Naive thymus-derived CD8-positive, alpha-beta T cell (primary cell): ENCODE results near the gene HNRNPH2. TPM values are rescaled to one million over a fixed set of nuclear protein-coding genes. Genes with fewer than 3 reads are reported as not detected.
A peak's percentile ranks its signal among the peaks of the same experiment; 100 is the strongest.

ENCODE experiments used
- ATAC-seq, 2 donors: fragments of 150-1000 bp; cut with Tn5 transposase in 1 of 2; sonication (Bioruptor Pico), chemical (Tn5 transposase) in 1 of 2; 1 replicate in 1 of 2; 2 replicates in 1 of 2; pipeline ENCODE4 v1.10.0; 2021; ENCODE audit warnings: mild to moderate bottlenecking in 2 of 2, moderate library complexity in 2 of 2
- POLR2A ChIA-PET: fragments of 350-600 bp; sonication (Branson Sonifier 250); formaldehyde crosslinking; loops from one replicate; lab custom pipeline; 2021; ENCODE audit warnings: antibody characterized with exemption; lab: Charles Lee
- DNase-seq, 10 donors: peaks; one replicate each; pipeline versions ENCODE4 v3.0.0 to v3.0.0-alpha.2; 2020 to 2022
- H3K27ac Mint-ChIP-seq, 10 donors: one replicate each; pipeline ENCODE4 v1.8.0; 2020 to 2022; ENCODE audit warnings: mild to moderate bottlenecking in 10 of 10, mixed read lengths in 10 of 10, moderate library complexity in 4 of 10, inconsistent platforms in 1 of 10
- H3K27me3 Mint-ChIP-seq, 5 donors: one replicate each; pipeline ENCODE4 v1.8.0; 2021 to 2022; ENCODE audit warnings: mixed read lengths in 5 of 5
- H3K36me3 Mint-ChIP-seq, 3 donors: one replicate each; pipeline ENCODE4 v1.8.0; 2020 to 2022; ENCODE audit warnings: mixed read lengths in 3 of 3, mild to moderate bottlenecking in 2 of 3, inconsistent platforms in 1 of 3
- H3K4me1 Mint-ChIP-seq, 4 donors: one replicate each; pipeline ENCODE4 v1.8.0; 2021 to 2022; ENCODE audit warnings: mixed read lengths in 4 of 4
- H3K4me3 Mint-ChIP-seq, 10 donors: one replicate each; pipeline ENCODE4 v1.8.0; 2020 to 2022; ENCODE audit warnings: mild to moderate bottlenecking in 10 of 10, mixed read lengths in 10 of 10, moderate library complexity in 6 of 10, inconsistent platforms in 1 of 10
- H3K9me3 Mint-ChIP-seq, 9 donors: one replicate each; pipeline ENCODE4 v1.8.0; 2020 to 2022; ENCODE audit warnings: mixed read lengths in 9 of 9, mild to moderate bottlenecking in 3 of 9, inconsistent platforms in 1 of 9, moderate library complexity in 1 of 9
- polyA plus RNA-seq, 3 donors: library from polyadenylated mRNA; unstranded; fragments of 300-500 nt; fragmentation: Illumina TruSeq; gene quantifications; one replicate each; pipeline ENCODE4 v1.2.3, GENCODE V29; 2021
- total RNA-seq, 8 experiments: library from RNA in 2 of 8; stranded (reverse) in 2 of 8; gene quantifications; one replicate each; pipeline ENCODE4 v1.2.3 and lab custom pipeline; 2021 to 2026

HNRNPH2 gene
- total and polyA plus RNA-seq, 5 experiments from 2014 or later: 47.7 to 99.6 (median 75.2) TPM

- POLR2A ChIA-PET: no interaction called here
- H3K27ac Mint-ChIP-seq: peak overlapping the region in 1 of 10 donors; percentile 66
- peak overlapping the region in 1 of 10 donors; percentile 80 for H3K4me3 Mint-ChIP-seq
- no peaks in the 10 kb centered on the region for H3K36me3 Mint-ChIP-seq
- no peaks in the 10 kb centered on the region for H3K27me3 Mint-ChIP-seq
- H3K9me3 Mint-ChIP-seq: no peaks in the 10 kb centered on the region
- ATAC-seq (no peak), DNase-seq (no peak)
- peaks cover 0 to 10% (median 0%) of the 10 kb centered on the region in 4 donors for H3K4me1 Mint-ChIP-seq
Measured at GRCh38 chrX:101385026-101385684, 22.9 kb upstream of the HNRNPH2 start.

- DNase-seq (peak in 1 of 10 donors; percentile 2), ATAC-seq (no peak)
- POLR2A ChIA-PET: no interaction called here
- H3K9me3 Mint-ChIP-seq: no peaks in the 10 kb centered on the region
- H3K27me3 Mint-ChIP-seq: no peaks in the 10 kb centered on the region
- no peaks in the 10 kb centered on the region for H3K36me3 Mint-ChIP-seq
- H3K27ac Mint-ChIP-seq: peak within 1 kb of the TSS in 3 of 10 donors; percentile 51 to 66 (median 51)
- H3K4me1 Mint-ChIP-seq: peaks cover under 1 to 17% (median 4%) of the 10 kb centered on the region in 4 donors
- peak within 1 kb of the TSS in 2 of 10 donors; percentile 1 to 80 for H3K4me3 Mint-ChIP-seq
Measured at GRCh38 chrX:101385795-101386541, 22.1 kb upstream of the HNRNPH2 start, which contains the start of gene BTK. TSS of gene BTK (minus strand) at chrX:101386191. CDS start at chrX:101375284, 10,907 bp downstream.

- POLR2A ChIA-PET: no interaction called here
- DNase-seq: no peak
- Mint-ChIP-seq H3K4me3 (peak overlapping the region in 1 of 10 donors; percentile 80), H3K4me1 (peaks cover 3 to 23% (median 9%) of the 10 kb centered on the region in 4 donors), H3K27me3 (no peaks in the 10 kb centered on the region), H3K27ac (peak overlapping the region in 3 of 10 donors; percentile 51 to 66 (median 51)), H3K9me3 (no peaks in the 10 kb centered on the region), H3K36me3 (peaks cover 0 to 3% (median 0%) of the 10 kb centered on the region in 3 donors)
- ATAC-seq: no peak
Measured at GRCh38 chrX:101386542-101386885, 21.5 kb upstream of the HNRNPH2 start.

GRCh38 chrX:101388604-101389003, 19.4 kb upstream of the HNRNPH2 start:
- DNase-seq (no peak), ATAC-seq (no peak)
- H3K4me3 Mint-ChIP-seq: no peak overlapping the region
- no peak overlapping the region for H3K27ac Mint-ChIP-seq
- no peaks in the 10 kb centered on the region for H3K9me3 Mint-ChIP-seq
- peaks cover 3 to 33% (median 24%) of the 10 kb centered on the region in 4 donors for H3K4me1 Mint-ChIP-seq
- H3K36me3 Mint-ChIP-seq: peaks cover 0 to 23% (median 0%) of the 10 kb centered on the region in 3 donors
- POLR2A ChIA-PET: no interaction called here
- H3K27me3 Mint-ChIP-seq: no peaks in the 10 kb centered on the region

GRCh38 chrX:101390664-101391525, 17.1 kb upstream of the HNRNPH2 start, which contains the start of gene RPL36A:
TSS of gene RPL36A (plus strand) at chrX:101391011. CDS start at chrX:101391044, 33 bp downstream.
- POLR2A ChIA-PET: interaction anchor here (0.6 to 1.9 kb wide), 8 partner anchors 11 to 768 kb away, joined by 3 to 17 read pairs (median 5); partner anchors contain the start of genes GLA, HNRNPH2, TIMM8A and ZMAT1
- peaks cover 0 to 41% (median 0%) of the 10 kb centered on the region in 3 donors for H3K36me3 Mint-ChIP-seq
- peak within 1 kb of the TSS; percentile 88 to 95 (median 92) for H3K4me3 Mint-ChIP-seq
- H3K27me3 Mint-ChIP-seq: no peaks in the 10 kb centered on the region
- H3K27ac Mint-ChIP-seq: peak within 1 kb of the TSS; percentile 91 to 98 (median 96)
- DNase-seq (peak; percentile 59 to 89 (median 72)), ATAC-seq (peak; percentile 93)
- H3K4me1 Mint-ChIP-seq: peaks cover 3 to 36% (median 27%) of the 10 kb centered on the region in 4 donors
- no peaks in the 10 kb centered on the region for H3K9me3 Mint-ChIP-seq

- Mint-ChIP-seq H3K36me3 (peaks cover 0 to 46% (median 0%) of the 10 kb centered on the region in 3 donors), H3K27me3 (no peaks in the 10 kb centered on the region), H3K4me1 (peaks cover 3 to 32% (median 27%) of the 10 kb centered on the region in 4 donors), H3K9me3 (no peaks in the 10 kb centered on the region), H3K27ac (peak overlapping the region; percentile 91 to 98 (median 96)), H3K4me3 (peak overlapping the region; percentile 88 to 95 (median 92))
- DNase-seq: no peak
- ATAC-seq: no peak
- POLR2A ChIA-PET: interaction anchor here (0.6 to 1.8 kb wide), 2 partner anchors 26 to 133 kb away, joined by 3 to 17 read pairs; no protein-coding TSS in a partner anchor
Measured at GRCh38 chrX:101391831-101392230, 16.2 kb upstream of the HNRNPH2 start.

- Mint-ChIP-seq H3K4me1 (peaks cover 3 to 32% (median 27%) of the 10 kb centered on the region in 4 donors), H3K27ac (peak overlapping the region; percentile 18 to 85 (median 68)), H3K9me3 (no peaks in the 10 kb centered on the region), H3K36me3 (peaks cover 0 to 46% (median 0%) of the 10 kb centered on the region in 3 donors), H3K4me3 (no peak overlapping the region), H3K27me3 (no peaks in the 10 kb centered on the region)
- DNase-seq (no peak), ATAC-seq (no peak)
- POLR2A ChIA-PET: interaction anchor here (0.7 kb wide), 1 partner anchor 11 kb away, joined by 3 read pairs; no protein-coding TSS in a partner anchor
Measured at GRCh38 chrX:101393530-101394305, 14.3 kb upstream of the HNRNPH2 start.

GRCh38 chrX:101394372-101394771, 13.7 kb upstream of the HNRNPH2 start:
- Mint-ChIP-seq H3K36me3 (peaks cover 0 to 46% (median 0%) of the 10 kb centered on the region in 3 donors), H3K4me3 (no peak overlapping the region), H3K27ac (peak overlapping the region in 4 of 10 donors; percentile 33 to 83 (median 64)), H3K9me3 (no peaks in the 10 kb centered on the region), H3K4me1 (peaks cover 3 to 32% (median 27%) of the 10 kb centered on the region in 4 donors), H3K27me3 (no peaks in the 10 kb centered on the region)
- no peak for ATAC-seq
- no peak for DNase-seq
- POLR2A ChIA-PET: interaction anchor here (0.7 kb wide), 1 partner anchor 10 kb away, joined by 3 read pairs; no protein-coding TSS in a partner anchor

- POLR2A ChIA-PET: no interaction called here
- peak overlapping the region in 5 of 10 donors; percentile 7 to 53 (median 40) for H3K27ac Mint-ChIP-seq
- ATAC-seq: no peak
Measured at GRCh38 chrX:101395789-101396188, 12.2 kb upstream of the HNRNPH2 start.

GRCh38 chrX:101397779-101398178, 10.2 kb upstream of the HNRNPH2 start:
- H3K9me3 Mint-ChIP-seq: no peaks in the 10 kb centered on the region
- DNase-seq (no peak), ATAC-seq (no peak)
- H3K4me3 Mint-ChIP-seq: no peak overlapping the region
- H3K4me1 Mint-ChIP-seq: peaks cover 0 to 12% (median 7%) of the 10 kb centered on the region in 4 donors
- POLR2A ChIA-PET: no interaction called here
- H3K27me3 Mint-ChIP-seq: no peaks in the 10 kb centered on the region
- H3K27ac Mint-ChIP-seq: no peak overlapping the region
- H3K36me3 Mint-ChIP-seq: peaks cover 0 to 39% (median 0%) of the 10 kb centered on the region in 3 donors

More at GRCh38 chrX:101395789-101396188, 12.2 kb upstream of the HNRNPH2 start:
- DNase-seq: no peak
- Mint-ChIP-seq H3K4me1 (peaks cover 3 to 26% (median 23%) of the 10 kb centered on the region in 4 donors), H3K4me3 (no peak overlapping the region), H3K9me3 (no peaks in the 10 kb centered on the region), H3K27me3 (no peaks in the 10 kb centered on the region), H3K36me3 (peaks cover 0 to 48% (median 0%) of the 10 kb centered on the region in 3 donors)

GRCh38 chrX:101398694-101399093, 9.3 kb upstream of the HNRNPH2 start:
- POLR2A ChIA-PET: no interaction called here
- no peaks in the 10 kb centered on the region for H3K27me3 Mint-ChIP-seq
- H3K4me1 Mint-ChIP-seq: peaks cover 0 to 3% (median 1%) of the 10 kb centered on the region in 4 donors
- ATAC-seq (no peak), DNase-seq (no peak)
- H3K9me3 Mint-ChIP-seq: no peaks in the 10 kb centered on the region
- H3K27ac Mint-ChIP-seq: no peak overlapping the region
- H3K4me3 Mint-ChIP-seq: no peak overlapping the region
- H3K36me3 Mint-ChIP-seq: peaks cover 0 to 30% (median 0%) of the 10 kb centered on the region in 3 donors
